Liver (tissue), 3 donors: ENCODE measurements around the gene PDCD7.
"Not testable (repeated sequence)": the region's sequence is repeated elsewhere in the genome, so short reads cannot be mapped to it uniquely, and the experiment has no call there.

Source experiments
- CTCF ChIP-seq: fragments of 150-350 bp; IDR thresholded peaks from 2 replicates; pipeline ENCODE4 v1.5.1; 2017; ENCODE audit warnings: improper control_type of control experiment, low read depth, low read length; ENCODE audit not compliant: missing input control
- EGR1 ChIP-seq, 2 donors: IDR thresholded peaks; 2 replicates each; pipeline ENCODE4 v1.6.1; 2016 to 2018; ENCODE audit warnings: antibody characterized with exemption in 2 of 2, low read depth in 2 of 2
- HNF4G ChIP-seq: IDR thresholded peaks from 2 replicates; pipeline ENCODE4 v1.6.1; 2016; ENCODE audit warnings: antibody characterized with exemption
- MAX ChIP-seq: IDR thresholded peaks from 2 replicates; pipeline ENCODE4 v1.6.1; 2016; ENCODE audit warnings: antibody characterized with exemption
- RAD21 ChIP-seq, 2 donors: IDR thresholded peaks; 2 replicates each; pipeline ENCODE4 v1.6.1; 2016; ENCODE audit warnings: antibody characterized with exemption in 2 of 2, mild to moderate bottlenecking in 2 of 2
- REST ChIP-seq: IDR thresholded peaks from 2 replicates; pipeline ENCODE4 v1.6.1; 2016; ENCODE audit warnings: antibody characterized with exemption, mild to moderate bottlenecking
- YY1 ChIP-seq: IDR thresholded peaks from 2 replicates; pipeline ENCODE4 v1.6.1; 2016; ENCODE audit warnings: antibody characterized with exemption, mild to moderate bottlenecking
- donor health status: healthy.
- donor health status: healthy.

GRCh38 chr15:65099801-65100200 lies 33.8 kb downstream of the PDCD7 start:
- TF ChIP-seq RAD21 (IDR thresholded peaks at IDR 0.05); CTCF; EGR1 (IDR thresholded peaks at IDR 0.05; ENCODE audit: low read depth in 2 of 2); HNF4G; MAX; REST; YY1: not testable (repeated sequence)
